GM12873 (cell line): ENCODE results near the gene RAB30.

ENCODE experiments used
- TF ChIP-seq, protein P1 (sequence below): IDR thresholded peaks from 2 replicates; pipeline ENCODE4 v1.5.1; 2012; ENCODE audit warnings: low read depth, mild to moderate bottlenecking, moderate library complexity, low read length, control low read depth; ENCODE audit not compliant: insufficient read depth; ENCODE audit errors: missing control alignments

The RAB30 gene

DNA sequence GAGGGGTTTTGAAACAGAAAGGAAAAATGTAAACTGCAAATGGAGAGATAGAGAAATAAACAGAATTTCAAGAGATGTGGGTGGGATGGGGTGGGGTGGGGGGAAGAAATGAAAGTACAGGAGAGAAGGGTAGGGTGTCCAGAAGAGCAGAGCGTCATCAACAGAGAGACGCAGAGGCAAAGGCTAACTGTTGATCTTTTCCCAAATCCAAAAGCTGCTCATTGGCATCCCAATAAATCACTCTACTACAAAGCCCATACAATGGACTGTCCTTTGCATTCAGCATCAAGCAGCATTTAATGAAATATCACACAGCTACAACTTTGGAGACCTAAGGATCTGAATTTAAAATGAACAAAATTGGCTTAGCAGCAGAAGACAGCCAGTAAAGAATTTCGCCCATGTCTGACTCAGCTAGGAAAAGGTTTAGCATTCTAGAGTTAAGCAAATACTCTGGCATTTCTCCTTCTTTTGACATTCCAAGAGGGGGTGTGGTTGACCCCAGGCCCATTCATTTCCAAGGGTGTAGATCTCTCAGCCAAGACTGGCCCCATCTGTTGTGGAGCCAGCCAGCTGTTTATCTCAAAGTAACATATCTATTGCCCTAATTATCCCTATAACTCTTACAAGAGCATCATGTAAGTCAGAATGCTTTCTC, 1.5 kb downstream of the RAB30 start:
- TF ChIP-seq, protein P1, sequence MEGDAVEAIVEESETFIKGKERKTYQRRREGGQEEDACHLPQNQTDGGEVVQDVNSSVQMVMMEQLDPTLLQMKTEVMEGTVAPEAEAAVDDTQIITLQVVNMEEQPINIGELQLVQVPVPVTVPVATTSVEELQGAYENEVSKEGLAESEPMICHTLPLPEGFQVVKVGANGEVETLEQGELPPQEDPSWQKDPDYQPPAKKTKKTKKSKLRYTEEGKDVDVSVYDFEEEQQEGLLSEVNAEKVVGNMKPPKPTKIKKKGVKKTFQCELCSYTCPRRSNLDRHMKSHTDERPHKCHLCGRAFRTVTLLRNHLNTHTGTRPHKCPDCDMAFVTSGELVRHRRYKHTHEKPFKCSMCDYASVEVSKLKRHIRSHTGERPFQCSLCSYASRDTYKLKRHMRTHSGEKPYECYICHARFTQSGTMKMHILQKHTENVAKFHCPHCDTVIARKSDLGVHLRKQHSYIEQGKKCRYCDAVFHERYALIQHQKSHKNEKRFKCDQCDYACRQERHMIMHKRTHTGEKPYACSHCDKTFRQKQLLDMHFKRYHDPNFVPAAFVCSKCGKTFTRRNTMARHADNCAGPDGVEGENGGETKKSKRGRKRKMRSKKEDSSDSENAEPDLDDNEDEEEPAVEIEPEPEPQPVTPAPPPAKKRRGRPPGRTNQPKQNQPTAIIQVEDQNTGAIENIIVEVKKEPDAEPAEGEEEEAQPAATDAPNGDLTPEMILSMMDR, result no peak

DNA sequence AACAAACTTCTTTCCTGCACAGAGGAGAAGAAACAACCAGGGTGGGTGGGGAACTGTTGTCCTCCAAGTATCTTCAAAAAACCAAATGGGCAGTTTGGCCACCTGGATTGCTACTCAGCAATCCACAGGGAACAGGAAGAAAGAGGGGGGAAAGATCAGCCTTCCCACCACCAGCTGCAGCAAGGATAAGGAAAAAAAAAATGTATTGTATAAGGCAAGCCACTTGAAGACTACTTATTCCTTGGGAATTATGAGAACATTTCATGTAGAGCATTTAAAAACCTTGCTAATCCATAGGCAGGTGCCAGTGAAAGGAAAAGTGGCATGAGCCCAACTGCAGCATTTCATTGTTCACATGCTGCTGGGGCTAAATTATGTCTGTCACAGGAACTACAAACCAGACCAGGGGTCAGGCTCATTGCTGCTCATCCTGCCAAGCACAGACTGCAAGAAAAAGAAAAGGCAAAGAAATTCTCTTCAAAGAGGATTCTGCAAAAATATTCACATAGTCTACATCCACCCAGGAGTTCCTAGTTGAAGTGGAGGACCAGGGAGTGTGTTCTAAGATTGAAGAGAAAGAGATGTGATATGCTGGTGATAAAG, 2.2 kb downstream of the RAB30 start:
- TF ChIP-seq, protein P1, result no peak

DNA sequence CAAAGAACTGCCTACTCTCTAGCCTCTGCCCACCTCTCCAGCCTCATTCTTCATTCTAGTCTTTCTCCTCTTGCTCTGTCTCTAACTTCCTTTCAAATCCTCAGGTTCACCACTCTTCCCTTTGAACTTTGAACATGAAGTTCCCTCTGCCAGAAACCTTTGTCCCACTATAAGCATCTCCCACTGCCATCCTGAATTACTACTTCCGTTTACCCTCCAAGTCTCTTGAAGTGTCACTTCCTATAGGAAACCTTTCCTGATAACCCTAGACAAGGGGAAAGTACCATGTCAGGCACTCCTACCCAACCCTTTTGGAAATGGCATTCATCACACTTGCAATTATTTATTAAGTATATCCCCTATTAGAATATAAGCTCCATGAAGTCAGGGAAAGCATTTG, 3.1 kb downstream of the RAB30 start:
- TF ChIP-seq, protein P1, result no peak

DNA sequence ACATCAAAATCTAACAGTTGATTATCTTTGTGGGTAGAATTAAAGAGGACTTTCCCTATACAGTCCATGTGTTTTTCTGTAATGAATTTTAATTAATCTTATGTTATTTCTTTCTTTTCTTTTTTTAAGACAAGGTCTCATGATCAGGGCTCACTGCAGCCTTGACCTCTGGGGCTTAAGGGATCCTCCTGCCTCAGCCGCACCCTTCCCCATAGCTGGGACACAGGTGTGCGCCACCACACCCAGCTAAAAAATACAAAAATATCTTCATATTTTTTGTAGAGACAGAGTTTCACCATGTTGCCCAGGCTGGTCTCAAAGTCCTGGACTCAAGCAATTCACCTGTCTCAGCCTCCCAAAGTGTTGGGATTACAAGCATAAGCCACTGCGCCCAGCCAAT, 7.7 kb downstream of the RAB30 start:
- TF ChIP-seq, protein P1, result no peak

DNA sequence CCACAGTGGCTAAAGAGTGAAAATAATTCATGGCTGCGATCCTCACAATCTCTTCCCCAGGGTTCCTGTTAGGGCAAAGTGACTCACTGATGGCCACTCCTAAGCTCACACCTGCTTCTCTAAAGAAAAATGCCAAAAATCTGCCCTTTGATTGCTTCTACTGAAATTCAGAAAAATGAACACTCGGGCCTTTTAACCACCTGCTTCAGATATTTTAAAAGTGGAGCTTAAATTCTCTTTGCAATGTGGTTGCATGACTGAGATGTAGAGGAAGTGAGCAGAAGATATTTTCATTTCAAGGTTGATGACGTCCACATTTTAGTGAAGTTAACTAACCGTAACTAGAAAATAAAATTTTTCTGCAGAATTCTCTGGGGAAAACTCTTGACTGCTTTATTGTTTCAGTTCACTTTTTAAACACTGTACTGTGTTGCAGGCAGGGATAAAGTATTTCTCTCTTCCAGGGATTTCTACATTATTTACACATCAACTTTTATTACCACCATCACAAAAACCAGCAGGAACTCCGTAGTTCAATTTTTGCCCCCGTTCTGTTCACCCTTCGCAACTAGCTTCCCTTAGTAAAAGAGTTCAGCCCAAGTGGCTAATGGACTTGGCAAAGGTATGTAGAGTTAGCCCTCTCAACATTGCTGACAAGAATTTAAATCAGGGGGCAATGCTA, 8.5 kb downstream of the RAB30 start:
- TF ChIP-seq, protein P1, result no peak

DNA sequence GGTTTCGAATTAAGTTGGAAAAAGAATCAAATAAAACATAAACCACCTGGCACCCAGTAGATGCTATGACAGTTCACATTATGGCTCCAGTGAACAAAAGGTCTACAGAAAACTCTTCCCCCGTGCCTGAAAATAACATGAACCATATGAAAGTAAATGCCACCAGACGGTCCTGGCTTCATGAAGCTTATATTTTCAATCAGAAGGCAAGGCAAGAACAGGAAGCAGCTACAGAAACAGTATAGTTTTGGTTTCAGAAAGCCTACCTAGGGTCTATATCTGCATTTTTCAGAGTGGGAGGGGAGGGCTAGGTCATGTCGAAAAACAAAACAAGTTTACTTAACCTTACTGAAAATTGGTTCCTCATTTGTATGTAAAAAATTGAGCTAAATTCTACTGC, 9.8 kb downstream of the RAB30 start:
- TF ChIP-seq, protein P1, result no peak

DNA sequence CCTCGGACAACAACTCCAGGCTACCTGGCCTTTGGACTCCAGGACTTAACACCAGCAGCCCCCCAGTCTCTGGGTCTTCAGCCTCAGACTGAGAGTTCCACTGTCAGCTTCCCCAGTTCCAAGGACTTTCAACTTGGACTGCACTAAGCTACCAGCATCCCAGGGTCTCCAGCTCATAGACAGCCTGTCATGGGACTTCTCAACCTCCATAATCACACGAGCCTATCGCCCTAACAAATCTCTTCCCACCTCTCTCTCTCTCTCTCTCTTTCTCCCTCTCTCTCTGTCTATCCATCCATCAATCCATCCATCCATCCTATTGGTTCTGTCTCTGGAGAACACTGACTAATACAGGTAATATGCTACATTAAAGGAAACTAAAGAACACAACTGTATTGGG, 10.7 kb downstream of the RAB30 start:
- TF ChIP-seq, protein P1, result no peak
